GM18870 (cell line): ENCODE measurements around the gene TIGD3.

Source experiments
- ATAC-seq: cut with Tn5 transposase; IDR thresholded peaks from one replicate; pipeline ENCODE4 v1.9.1; 2021; ENCODE audit warnings: moderate library complexity; ENCODE audit not compliant: unreplicated experiment

TIGD3 gene

DNA sequence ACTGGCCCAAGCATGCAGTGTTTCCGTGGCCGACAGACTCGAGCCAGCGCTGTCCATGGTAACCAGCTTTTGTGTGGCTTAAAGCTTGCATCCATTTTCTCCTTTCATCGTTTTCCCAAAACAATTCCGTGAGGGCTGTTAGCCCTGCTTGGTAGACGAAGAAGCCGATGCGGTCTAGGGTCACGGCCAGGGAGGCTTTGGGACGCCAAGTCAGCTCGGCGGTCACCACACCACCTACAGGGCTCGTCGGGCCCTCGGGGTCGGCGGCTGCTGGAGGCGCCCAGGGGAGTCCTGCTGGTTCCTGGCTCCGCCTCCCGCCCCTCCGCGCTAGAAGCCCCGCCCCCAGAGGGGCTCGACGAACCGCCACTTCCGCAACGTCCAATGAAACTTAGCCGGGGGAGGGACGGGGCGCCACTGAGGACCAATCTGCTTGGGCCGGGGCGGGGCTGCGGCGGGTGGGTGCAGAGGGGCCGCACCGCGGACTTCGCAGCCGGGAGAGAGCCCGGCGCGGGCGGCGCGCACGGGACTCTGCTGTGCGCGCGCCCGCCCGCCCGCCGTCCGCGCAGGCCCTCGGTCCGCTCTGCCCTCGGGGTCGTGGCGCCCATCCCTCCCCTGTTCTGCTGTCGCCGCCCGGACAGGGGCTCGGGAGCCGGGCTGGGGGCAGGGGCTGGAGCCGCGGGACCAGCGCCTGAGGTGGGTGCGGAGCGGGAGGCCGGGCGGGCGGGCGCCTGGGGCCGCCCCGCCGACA, at the start of gene TIGD3:
TSS of gene TIGD3 (plus strand) at position 487 of the 748 bp plus-strand sequence. CDS start 1,058 bp downstream, outside the sequence.
- ATAC-seq = peak; percentile 56

DNA sequence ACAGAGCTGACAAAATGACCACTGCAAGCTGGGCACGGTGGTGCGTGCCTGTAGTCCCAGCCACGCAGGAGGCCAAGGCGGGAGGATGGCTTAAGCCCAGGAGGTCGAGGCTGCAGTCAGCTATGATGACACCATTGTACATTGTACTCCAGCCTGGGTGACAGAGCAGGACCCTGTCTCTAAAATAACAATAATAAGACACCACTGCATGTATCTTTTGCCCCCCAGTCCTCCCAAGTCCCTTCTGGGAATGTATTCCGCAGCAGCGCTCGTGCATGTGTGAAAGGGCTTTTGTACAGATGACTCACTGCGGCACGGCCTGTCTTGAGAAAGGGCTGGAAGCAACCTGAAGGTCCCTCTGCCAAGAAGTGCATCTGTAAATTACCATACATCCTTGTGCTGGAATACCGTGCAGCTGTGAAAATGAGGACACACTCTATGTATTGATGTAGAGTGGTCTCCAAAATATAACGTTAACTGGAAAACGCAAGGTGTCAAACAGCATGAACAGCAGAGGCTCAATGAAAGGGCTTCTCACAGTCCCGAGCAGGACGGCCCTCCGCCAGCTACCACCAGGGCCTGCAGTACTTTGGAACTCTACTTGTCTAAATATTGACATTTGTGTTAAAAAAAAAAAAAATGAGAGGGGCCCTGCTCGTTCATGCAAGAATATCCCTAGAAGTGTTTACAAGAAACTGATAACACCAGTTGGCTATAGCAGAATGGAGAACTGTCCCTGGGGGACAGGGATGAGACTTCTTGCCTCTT, 48.9 kb upstream of the TIGD3 start:
- ATAC-seq = no peak

DNA sequence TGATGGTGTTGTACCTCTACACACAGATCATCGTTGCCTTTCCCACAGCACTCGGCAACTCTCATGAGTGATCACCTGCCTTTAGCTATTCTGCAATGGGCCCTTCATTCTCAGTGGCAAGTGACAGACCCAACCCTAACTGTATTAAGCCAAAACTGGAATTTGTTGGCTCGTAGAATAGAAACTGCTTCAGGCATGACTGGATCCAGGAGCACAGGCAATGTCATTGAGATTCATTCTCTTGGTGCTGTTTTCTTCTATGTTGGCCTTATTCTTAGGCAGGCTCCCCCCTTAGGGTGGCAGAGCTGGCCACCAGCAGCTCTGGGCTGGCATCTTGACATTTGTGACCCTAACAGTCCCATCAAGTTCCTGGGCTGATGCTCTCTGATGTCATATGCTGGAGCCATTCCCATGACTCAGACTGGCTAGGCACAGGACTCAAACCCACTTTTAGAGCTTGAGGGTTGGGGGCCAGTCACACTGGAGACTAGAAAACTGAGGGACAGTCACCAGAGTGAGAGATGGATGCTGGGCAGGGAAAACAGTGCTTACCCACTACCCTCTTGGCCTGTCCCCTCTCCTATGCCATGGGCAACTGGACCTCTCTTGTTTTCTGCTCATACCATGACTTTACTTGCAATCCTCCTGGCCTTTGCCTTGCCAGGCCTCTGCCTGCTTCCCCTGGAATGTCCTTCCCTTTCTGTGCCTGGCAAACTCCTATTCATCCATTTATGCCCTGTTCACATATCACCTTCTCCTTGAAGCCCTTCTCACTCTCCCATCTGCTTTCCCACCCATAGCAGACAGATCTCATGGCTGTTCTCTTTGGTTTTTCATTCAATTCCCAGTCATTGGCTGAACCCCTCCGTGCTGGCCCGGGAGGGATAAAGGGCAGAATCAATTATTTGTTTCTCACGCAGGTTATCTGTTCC, 47.0 kb upstream of the TIGD3 start:
- no peak for ATAC-seq

- no peak for ATAC-seq
These were observed 46.2 kb upstream of the TIGD3 start for GRCh38 chr11:65308281-65308891.

GRCh38 chr11:65309006-65309405, 45.5 kb upstream of the TIGD3 start:
- ATAC-seq = no peak

DNA sequence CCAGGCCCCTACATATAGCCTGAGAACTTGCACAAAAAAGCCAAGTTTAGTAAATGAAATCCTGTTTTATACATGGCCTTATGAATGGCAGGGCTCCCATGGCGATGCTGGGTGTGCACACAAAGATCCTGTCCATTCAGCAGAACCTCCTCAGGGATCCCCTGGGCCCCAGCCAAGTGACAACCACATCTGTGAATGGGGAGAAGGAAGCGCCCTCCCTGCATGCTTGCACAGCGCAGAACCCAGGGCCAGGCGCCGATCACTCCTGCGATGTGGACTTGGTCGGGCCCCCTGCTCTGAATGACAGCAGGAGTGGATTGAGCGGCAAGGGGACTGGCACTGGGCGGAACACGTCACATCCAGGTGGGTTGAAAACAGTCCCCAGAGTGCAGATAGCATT, 44.3 kb upstream of the TIGD3 start:
- ATAC-seq = no peak

DNA sequence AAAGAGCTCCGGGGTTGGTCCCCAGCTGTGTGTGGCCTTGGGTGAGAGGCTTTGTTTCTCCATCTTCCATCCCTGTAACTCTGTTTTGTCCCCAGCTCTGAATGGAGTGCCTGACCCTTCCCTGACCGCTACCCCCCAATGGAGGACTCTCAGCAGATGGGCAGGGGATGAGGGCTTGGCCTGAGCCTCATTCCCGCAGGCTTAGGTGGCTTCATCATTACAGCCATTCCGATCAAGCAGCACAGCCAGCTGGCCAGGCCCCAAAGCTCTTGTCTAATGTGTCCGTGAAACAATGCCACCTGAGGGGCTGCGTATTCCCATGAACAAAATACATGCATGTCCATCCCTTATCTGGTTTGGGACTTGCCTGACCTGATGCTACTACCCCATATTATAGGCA, 43.8 kb upstream of the TIGD3 start:
- ATAC-seq = no peak

DNA sequence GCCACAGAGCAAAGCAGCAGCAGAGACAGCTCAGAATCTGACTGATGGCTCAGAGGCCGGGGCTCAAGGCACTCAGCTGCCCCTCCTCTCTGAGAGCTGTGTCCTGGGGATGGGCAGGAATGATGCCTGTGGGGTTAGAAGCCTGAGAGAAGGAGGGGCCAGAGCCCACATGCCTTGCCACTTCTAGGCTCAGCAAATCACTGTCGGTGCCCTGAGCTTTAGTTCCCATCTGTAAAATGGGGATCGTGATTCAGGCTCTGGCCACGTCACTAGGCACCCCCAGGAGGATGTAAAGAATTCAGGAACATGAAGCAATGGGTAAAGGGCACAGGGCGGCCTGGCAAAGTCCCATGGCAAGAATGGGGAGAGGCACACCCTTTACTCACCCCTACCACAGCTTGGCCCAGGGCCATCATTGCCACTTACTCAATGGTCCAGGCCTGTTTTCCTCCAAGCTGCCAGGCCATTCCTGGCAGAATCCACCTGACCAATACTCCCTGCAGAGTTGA, 43.3 kb upstream of the TIGD3 start:
- ATAC-seq = no peak

DNA sequence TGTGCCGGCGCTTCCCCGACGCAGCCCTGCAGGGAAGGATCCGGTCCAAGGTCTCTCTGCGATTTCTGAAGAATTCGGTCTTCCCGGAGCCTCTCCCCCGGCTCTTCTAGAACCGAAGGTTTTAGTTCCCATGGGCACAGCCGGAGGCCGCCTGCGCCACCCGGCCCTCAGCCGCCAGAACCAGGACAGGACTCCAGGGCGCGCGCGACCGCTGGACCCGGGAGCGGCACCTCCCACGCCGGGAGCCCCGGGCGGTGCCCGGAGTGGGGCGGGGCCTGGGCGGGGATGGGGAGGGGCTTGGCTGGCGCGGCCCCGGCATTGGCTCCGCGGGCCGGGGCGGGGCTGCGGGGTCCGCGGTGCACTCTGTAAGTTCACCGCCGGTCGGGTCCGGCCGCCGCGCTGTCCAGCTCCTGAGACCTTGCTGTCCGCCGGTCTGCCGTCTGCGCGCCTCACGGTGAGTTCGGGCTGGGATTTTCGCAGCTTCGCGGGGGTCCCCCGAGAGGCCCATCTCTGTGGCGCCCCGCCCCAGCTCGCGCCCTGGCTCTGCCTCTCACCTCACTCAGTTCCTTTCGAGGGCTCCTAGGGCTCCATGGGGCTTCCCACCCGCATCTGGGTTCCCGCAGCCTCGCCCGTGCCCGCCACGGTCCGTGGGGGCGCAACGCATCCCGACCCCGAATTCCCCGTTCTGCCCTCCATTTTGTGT, 39.9 kb upstream of the TIGD3 start, which contains the start of gene CDC42EP2:
TSS of gene CDC42EP2 (plus strand) at position 366 of the 703 bp plus-strand sequence. CDS start 6,033 bp downstream, outside the sequence.
- ATAC-seq = no peak

DNA sequence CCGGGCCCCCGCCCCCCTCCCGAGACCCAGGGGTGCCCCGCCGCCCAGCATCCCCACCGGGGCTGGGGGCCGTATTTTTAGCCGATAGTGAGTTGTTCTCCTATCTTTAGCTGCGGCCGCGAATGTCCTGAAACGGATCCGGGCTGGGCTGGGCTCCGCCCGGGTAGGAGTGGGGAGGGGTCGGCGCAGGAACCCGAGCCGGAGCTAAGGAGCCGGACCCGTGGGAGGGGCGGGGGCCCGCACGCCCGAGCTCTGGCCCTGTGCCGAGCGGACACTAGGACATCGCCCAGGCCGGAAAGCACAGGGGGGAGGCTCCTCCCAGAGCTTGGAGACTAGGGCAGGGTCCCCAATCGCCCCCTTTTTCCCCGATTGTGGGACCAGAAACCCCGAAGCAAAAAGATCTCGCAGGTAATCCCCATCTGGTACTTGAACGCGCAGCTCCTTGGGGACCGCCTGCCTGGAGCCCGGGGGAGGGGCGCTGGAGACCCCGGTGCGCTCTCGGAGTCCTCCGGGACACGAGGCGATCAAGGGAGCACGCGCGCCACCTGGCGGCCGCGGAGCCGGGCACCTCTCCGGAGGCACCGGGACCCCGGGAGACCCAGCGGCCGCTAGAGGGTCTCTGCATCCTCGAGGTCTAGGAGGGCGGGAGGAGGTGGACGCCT, 39.2 kb upstream of the TIGD3 start:
- ATAC-seq = no peak

DNA sequence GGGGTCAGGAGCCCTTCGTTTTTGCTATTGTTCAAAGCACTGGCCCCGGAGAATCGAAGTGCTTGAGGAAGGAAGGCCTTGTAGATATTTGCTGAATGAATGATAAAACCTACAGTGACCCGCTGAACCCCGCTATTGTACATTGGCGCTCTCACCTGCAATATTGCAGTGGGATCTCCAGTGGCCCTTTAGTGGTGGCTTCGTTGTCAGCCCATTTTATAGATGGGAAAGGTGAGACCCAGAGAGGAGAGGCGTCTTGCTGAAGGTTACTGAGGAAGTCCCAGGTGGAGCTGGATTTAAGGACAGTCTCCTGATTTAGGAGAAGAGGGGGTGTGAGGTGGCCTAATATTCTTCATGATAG, 38.7 kb upstream of the TIGD3 start:
- no peak for ATAC-seq

GRCh38 chr11:65316227-65317024, 38.1 kb upstream of the TIGD3 start:
- ATAC-seq = no peak

GRCh38 chr11:65317025-65317786, 37.3 kb upstream of the TIGD3 start:
- no peak for ATAC-seq

GRCh38 chr11:65320386-65321075, 34.0 kb upstream of the TIGD3 start:
- no peak for ATAC-seq

DNA sequence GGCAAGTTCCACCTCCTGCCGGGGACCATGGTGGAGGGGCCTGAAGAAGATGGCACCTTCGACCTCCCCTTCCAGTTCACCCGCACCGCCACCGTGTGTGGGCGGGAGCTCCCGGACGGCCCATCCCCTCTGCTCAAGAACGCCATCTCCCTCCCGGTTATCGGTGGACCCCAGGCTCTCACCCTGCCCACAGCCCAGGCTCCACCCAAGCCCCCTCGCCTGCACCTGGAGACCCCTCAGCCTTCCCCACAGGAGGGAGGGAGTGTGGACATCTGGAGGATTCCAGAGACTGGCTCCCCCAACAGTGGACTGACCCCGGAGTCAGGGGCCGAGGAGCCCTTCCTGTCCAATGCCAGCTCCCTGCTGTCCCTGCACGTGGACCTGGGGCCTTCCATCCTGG, 33.5 kb upstream of the TIGD3 start:
- ATAC-seq = no peak

- ATAC-seq = no peak
These were observed 32.6 kb upstream of the TIGD3 start for GRCh38 chr11:65321828-65322485.

DNA sequence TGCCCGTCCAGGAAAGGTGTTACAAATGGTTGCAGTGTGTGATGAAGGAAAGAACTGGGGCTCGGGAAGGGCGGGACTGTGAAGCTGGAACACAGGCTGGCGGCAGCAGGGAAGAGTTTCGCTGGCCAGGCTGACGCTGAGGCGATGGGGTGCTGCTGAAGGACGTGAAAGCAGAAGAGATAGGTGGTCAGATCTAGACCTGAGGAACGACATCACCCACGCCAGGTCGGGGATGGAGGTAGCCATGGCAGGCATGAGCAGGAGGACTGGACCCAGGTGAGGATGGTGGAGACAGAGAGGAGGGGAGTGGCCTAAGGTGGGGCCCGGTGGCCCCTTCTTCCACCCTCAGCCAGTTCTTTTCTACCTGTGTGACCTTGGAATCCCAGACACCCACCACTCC, 30.7 kb upstream of the TIGD3 start:
- ATAC-seq = no peak
